ENCODE measurements around the gene CTXN3. TPM values are rescaled to one million over a fixed set of nuclear protein-coding genes. Genes with fewer than 3 reads are reported as not detected.

CTXN3 gene
- total and polyA plus RNA-seq, 2 donors (not counting 3 experiments of a cell fraction or from before 2014, with no cell fraction given): not detected

GRCh38 chr5:127707209-127707608, 58.3 kb downstream of the CTXN3 start:
- H2AFZ ChIP-seq (ENCODE audit: low read depth, low read length): no peak overlapping the region
- H3K9ac ChIP-seq (replicated peaks; ENCODE audit: extremely low read depth, insufficient read depth, low read length): no peak overlapping the region
- peaks cover 4 to 6% of the 10 kb centered on the region in 2 experiments for H3K27me3 ChIP-seq (ENCODE audit: control insufficient read depth in 2 of 2, insufficient read depth in 2 of 2, low read length in 2 of 2)
- FAIRE-seq (no peak), DNase-seq (ENCODE audit: low read depth, low spot score) (no peak)
- no peaks in the 10 kb centered on the region for H4K20me1 ChIP-seq (replicated peaks; ENCODE audit: control insufficient read depth, extremely low read depth, insufficient read depth, low read length)
- intact Hi-C loops (cut with micrococcal nuclease) (no loop called here), dilution Hi-C loops (cut with MboI; ENCODE audit: extremely low pct_ligation_motif_present, low sequenced_read_pairs) (no loop called here)
- no peak overlapping the region for H3K27ac ChIP-seq (ENCODE audit: insufficient read depth, low read depth, low read length)
- H3K4me2 ChIP-seq (ENCODE audit: insufficient read depth, low read length): no peak overlapping the region
- no peaks in the 10 kb centered on the region for H3K4me1 ChIP-seq (ENCODE audit: control insufficient read depth, extremely low read depth, insufficient read depth, low read length)
- H3K9me3 ChIP-seq (replicated peaks; ENCODE audit: control insufficient read depth, insufficient read depth, low read length): no peaks in the 10 kb centered on the region
- BruUV-seq (replicated peaks): no TSS peak
- no peaks in the 10 kb centered on the region for H3K36me3 ChIP-seq (ENCODE audit: control insufficient read depth in 2 of 2, extremely low read depth in 1 of 2, insufficient read depth in 2 of 2, low read length in 2 of 2)
- H3K4me3 ChIP-seq (replicated peaks in 1 of 3; ENCODE audit: insufficient read depth in 1 of 3, low read depth in 1 of 3, low read length in 3 of 3): no peak overlapping the region
- TF ChIP-seq POLR2A (IDR thresholded peaks at IDR 0.05; ENCODE audit: low read depth, low read length): no peak
- no peak for TF ChIP-seq MAX (IDR thresholded peaks at IDR 0.05; ENCODE audit: insufficient read depth, insufficient read length)
- TF ChIP-seq CTCF (IDR thresholded peaks at IDR 0.05; ENCODE audit: extremely low read depth in 1 of 2, insufficient read depth in 1 of 2, low read depth in 1 of 2, low read length in 2 of 2): no peak
- TF ChIP-seq GATA2 (IDR thresholded peaks at IDR 0.05; ENCODE audit: insufficient read depth, insufficient read length, low read depth, low read length): no peak
- no peak for TF ChIP-seq FOS (IDR thresholded peaks at IDR 0.05; ENCODE audit: borderline replicate concordance, insufficient read depth, low read length)
- no peak for TF ChIP-seq POLR2AphosphoS5 (IDR thresholded peaks at IDR 0.05; ENCODE audit: insufficient read depth, low read depth, low read length)
- no peak for TF ChIP-seq JUN (IDR thresholded peaks at IDR 0.05; ENCODE audit: borderline replicate concordance, insufficient read depth, insufficient read length, low read depth)
- no peaks in the 10 kb centered on the region for H3K9me1 ChIP-seq (replicated peaks; ENCODE audit: control insufficient read depth, extremely low read depth, insufficient read depth, low read length)
- H3K79me2 ChIP-seq (ENCODE audit: control insufficient read depth, insufficient read depth, low read length): no peaks in the 10 kb centered on the region
- POLR2A ChIA-PET: no interaction called here
- CTCF ChIA-PET: no interaction called here

Other genes with a start within 250 kb of the CTXN3 start
- gene PRRC1, start 131.4 kb upstream of the CTXN3 start, total RNA-seq: 72.7 and 77.6 TPM in 2 replicates
- gene PRRC1, start 131.4 kb upstream of the CTXN3 start, polyA plus RNA-seq: 64.4 and 65.8 TPM in 2 replicates
- gene CCDC192, start 54.3 kb downstream of the CTXN3 start, total RNA-seq: not detected in 2 replicates
- not detected in 2 replicates for gene CCDC192, start 54.3 kb downstream of the CTXN3 start, polyA plus RNA-seq